ENCODE data around the gene DUOXA1. TPM values are rescaled to one million over a fixed set of nuclear protein-coding genes. Genes with fewer than 3 reads are reported as not detected.

The DUOXA1 gene
- total and polyA plus RNA-seq, 7 donors, result 0.04 to 0.56 (median 0.25) TPM; not detected in 3

DNA sequence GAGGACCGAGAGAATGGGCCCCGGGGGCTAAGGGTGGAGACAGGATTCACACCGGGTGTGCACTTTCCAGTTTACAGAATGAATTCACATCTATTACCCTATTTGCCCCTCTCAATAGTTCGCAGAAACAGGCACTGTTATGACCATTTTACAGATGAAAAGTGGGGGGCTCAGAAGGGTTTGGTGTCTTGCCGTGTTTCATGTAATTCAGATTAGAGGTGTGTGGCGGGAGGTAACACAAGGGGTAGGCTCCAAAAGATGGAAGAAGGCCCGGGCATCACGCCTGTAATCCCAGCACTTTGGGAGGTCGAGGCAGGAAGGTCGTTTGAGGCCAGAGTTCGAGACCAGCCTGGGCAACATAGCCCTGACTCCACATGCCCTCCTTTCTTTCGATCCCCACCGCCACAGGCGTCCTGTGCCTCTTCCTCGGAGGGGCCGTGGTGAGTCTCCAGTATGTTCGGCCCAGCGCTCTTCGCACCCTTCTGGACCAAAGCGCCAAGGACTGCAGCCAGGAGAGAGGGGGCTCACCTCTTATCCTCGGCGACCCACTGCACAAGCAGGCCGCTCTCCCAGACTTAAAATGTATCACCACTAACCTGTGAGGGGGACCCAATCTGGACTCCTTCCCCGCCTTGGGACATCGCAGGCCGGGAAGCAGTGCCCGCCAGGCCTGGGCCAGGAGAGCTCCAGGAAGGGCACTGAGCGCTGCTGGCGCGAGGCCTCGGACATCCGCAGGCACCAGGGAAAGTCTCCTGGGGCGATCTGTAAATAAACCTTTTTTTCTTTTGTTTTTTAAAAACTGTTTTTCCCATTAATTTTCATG is 12.2 kb downstream of the DUOXA1 start:
- WGBS, 3 donors, result 27 to 37% (median 37%) methylated on average over 32 to 33 of the region's 33 CpGs
- peaks cover 19% of the 10 kb centered on the region for H3K4me1 ChIP-seq
- H3K4me3 ChIP-seq, result peak overlapping the region; percentile 49
- no peaks in the 10 kb centered on the region for H3K36me3 ChIP-seq (ENCODE audit: insufficient read depth in 1 of 2, low read depth in 1 of 2)
- DNase-seq, result no peak
- peak; percentile 21 to 48 (median 32) for ATAC-seq
- peaks cover 0 to 78% (median 34%) of the 10 kb centered on the region in 3 donors for H3K27me3 ChIP-seq (ENCODE audit: insufficient read depth in 3 of 3, low read length in 2 of 3)
- no peaks in the 10 kb centered on the region for H3K9me3 ChIP-seq
- H3K27ac ChIP-seq, result no peak overlapping the region
- TF ChIP-seq, protein P1, sequence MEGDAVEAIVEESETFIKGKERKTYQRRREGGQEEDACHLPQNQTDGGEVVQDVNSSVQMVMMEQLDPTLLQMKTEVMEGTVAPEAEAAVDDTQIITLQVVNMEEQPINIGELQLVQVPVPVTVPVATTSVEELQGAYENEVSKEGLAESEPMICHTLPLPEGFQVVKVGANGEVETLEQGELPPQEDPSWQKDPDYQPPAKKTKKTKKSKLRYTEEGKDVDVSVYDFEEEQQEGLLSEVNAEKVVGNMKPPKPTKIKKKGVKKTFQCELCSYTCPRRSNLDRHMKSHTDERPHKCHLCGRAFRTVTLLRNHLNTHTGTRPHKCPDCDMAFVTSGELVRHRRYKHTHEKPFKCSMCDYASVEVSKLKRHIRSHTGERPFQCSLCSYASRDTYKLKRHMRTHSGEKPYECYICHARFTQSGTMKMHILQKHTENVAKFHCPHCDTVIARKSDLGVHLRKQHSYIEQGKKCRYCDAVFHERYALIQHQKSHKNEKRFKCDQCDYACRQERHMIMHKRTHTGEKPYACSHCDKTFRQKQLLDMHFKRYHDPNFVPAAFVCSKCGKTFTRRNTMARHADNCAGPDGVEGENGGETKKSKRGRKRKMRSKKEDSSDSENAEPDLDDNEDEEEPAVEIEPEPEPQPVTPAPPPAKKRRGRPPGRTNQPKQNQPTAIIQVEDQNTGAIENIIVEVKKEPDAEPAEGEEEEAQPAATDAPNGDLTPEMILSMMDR (IDR thresholded peaks at IDR 0.05), result no peak
- intact Hi-C loops (cut with DNase I), result no loop called here

DNA sequence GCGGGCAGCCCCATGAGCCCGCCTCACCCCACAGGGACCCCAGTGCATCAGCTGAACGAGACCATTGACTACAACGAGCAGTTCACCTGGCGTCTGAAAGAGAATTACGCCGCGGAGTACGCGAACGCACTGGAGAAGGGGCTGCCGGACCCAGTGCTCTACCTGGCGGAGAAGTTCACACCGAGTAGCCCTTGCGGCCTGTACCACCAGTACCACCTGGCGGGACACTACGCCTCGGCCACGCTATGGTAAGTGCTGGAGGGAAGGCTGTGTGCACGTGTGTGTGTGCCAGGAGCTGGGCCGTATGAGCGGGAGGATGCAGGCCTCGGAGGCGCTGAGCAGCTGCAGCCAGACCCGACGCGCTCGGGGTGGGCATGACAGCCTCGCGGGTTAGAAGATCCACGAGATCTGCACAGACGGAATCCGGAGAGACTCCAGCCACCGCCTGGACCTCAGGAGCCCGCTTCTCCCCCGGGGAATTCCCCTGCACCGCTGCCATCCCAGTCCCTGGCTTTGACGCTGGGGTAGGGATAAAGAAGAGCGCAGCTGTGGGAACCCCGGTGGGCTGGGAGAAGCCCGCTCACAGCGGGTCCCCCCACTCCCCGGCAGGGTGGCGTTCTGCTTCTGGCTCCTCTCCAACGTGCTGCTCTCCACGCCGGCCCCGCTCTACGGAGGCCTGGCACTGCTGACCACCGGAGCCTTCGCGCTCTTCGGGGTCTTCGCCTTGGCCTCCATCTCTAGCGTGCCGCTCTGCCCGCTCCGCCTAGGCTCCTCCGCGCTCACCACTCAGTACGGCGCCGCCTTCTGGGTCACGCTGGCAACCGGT is 13.0 kb downstream of the DUOXA1 start:
- DNase-seq, result no peak
- no peaks in the 10 kb centered on the region for H3K9me3 ChIP-seq
- H3K27me3 ChIP-seq (ENCODE audit: insufficient read depth in 3 of 3, low read length in 2 of 3), result peaks cover 0 to 83% (median 38%) of the 10 kb centered on the region in 3 donors
- no peak overlapping the region for H3K27ac ChIP-seq
- peak in 1 of 4 donors; percentile 50 for ATAC-seq
- TF ChIP-seq, protein P1 (IDR thresholded peaks at IDR 0.05), result no peak
- peaks cover 22% of the 10 kb centered on the region for H3K4me1 ChIP-seq
- WGBS, 3 donors, result 6 to 8% (median 7%) methylated on average over 56 to 65 of the region's 65 CpGs
- H3K4me3 ChIP-seq, result peak overlapping the region; percentile 49
- H3K36me3 ChIP-seq (ENCODE audit: insufficient read depth in 1 of 2, low read depth in 1 of 2), result no peaks in the 10 kb centered on the region
- intact Hi-C loops (cut with DNase I), result no loop called here

DNA sequence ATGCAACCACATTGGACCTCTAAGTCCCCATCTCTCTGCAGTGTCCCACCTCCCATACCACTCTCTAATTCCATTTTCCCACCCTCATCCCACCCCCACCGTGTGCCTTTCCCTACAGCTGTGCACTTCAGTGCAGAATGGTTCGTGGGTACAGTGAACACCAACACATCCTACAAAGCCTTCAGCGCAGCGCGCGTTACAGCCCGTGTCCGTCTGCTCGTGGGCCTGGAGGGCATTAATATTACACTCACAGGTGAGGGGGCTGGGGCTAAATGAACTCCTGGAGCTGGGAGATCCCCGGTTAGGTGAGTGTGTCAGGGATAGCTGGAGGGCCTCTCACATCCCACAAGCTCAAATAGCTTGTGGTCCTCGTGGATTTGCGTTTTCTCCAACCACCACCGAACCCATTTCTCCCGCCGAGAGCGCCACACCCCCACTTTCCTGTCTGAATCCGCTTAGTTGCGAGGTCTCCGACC is 13.6 kb downstream of the DUOXA1 start:
- 26 to 35% (median 30%) methylated on average over 19 of the region's 19 CpGs for WGBS, 3 donors
- ATAC-seq (no peak), DNase-seq (no peak)
- H3K36me3 ChIP-seq (ENCODE audit: insufficient read depth in 1 of 2, low read depth in 1 of 2), result no peaks in the 10 kb centered on the region
- peaks cover 22% of the 10 kb centered on the region for H3K4me1 ChIP-seq
- TF ChIP-seq, protein P1 (IDR thresholded peaks at IDR 0.05), result no peak
- no peaks in the 10 kb centered on the region for H3K9me3 ChIP-seq
- H3K4me3 ChIP-seq, result no peak overlapping the region
- H3K27ac ChIP-seq, result no peak overlapping the region
- intact Hi-C loops (cut with DNase I), result no loop called here
- peaks cover 0 to 83% (median 40%) of the 10 kb centered on the region in 3 donors for H3K27me3 ChIP-seq (ENCODE audit: insufficient read depth in 3 of 3, low read length in 2 of 3)

DNA sequence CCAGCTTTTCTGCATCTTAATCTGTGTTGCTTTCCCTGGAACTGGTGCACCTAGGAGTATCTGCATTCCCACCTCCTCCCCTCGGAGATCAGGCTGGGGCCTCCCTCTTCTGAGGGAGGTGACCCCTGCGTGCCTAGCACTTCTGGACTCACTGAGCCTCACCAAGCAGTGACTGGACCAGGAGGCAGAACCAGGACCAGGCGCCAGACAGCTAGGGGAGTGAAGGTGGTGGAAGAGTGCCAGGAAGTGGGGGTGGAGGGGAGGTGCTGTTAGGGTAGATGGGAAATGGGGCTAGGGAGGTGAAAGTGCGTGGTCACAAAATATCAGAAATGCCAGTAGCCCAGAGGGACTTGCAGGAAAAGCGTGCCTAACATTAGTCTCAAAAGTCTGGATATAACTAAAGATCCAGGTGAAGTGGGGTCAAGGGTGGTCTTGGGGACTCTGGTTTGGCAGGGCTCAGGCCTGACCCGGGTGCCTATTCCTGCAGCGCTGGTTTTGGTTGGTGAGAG is 14.3 kb downstream of the DUOXA1 start:
- H3K27ac ChIP-seq, result no peak overlapping the region
- H3K4me1 ChIP-seq, result peaks cover 22% of the 10 kb centered on the region
- H3K4me3 ChIP-seq, result no peak overlapping the region
- intact Hi-C loops (cut with DNase I), result no loop called here
- no peaks in the 10 kb centered on the region for H3K9me3 ChIP-seq
- 45 to 58% (median 56%) methylated on average over 7 of the region's 7 CpGs for WGBS, 3 donors
- ATAC-seq, result no peak
- peaks cover 0 to 78% (median 41%) of the 10 kb centered on the region in 3 donors for H3K27me3 ChIP-seq (ENCODE audit: insufficient read depth in 3 of 3, low read length in 2 of 3)
- H3K36me3 ChIP-seq (ENCODE audit: insufficient read depth in 1 of 2, low read depth in 1 of 2), result no peaks in the 10 kb centered on the region
- no peak for DNase-seq
- TF ChIP-seq, protein P1 (IDR thresholded peaks at IDR 0.05), result no peak

All from psoas muscle (tissue), 8 donors.